Neural progenitor cell (in vitro differentiated cells): Measurements from ENCODE around the gene SCUBE3. TPM values are rescaled to one million over a fixed set of nuclear protein-coding genes. Genes with fewer than 3 reads are reported as not detected.

Experiments
- DNase-seq: peaks from one replicate; pipeline ENCODE4 v3.0.0-alpha.2; 2016; ENCODE audit warnings: low spot score
- H2AFZ ChIP-seq: fragments of 200-600 bp; sonication (generic); replicated peaks from 2 replicates; pipeline ENCODE4 v1.6.1; 2016; ENCODE audit warnings: antibody characterized with exemption
- H3F3A ChIP-seq: fragments of 200-600 bp; sonication (generic); 2 replicates; pipeline ENCODE4 v1.6.1; 2016; ENCODE audit warnings: antibody characterized with exemption, low read depth
- H3K27ac ChIP-seq: fragments of 200-600 bp; sonication (generic); 2 replicates; pipeline ENCODE4 v1.5.1; 2016; ENCODE audit warnings: mild to moderate bottlenecking
- H3K27me3 ChIP-seq: fragments of 200-600 bp; sonication (generic); 2 replicates; pipeline ENCODE4 v1.6.1; 2016; ENCODE audit warnings: mild to moderate bottlenecking, moderate library complexity
- H3K36me3 ChIP-seq: fragments of 200-600 bp; sonication (generic); 2 replicates; pipeline ENCODE4 v1.5.1; 2016
- H3K4me1 ChIP-seq: fragments of 200-600 bp; sonication (generic); 2 replicates; pipeline ENCODE4 v1.6.1; 2016; ENCODE audit warnings: mixed run types
- H3K4me2 ChIP-seq: fragments of 200-600 bp; sonication (generic); 2 replicates; pipeline ENCODE4 v1.6.1; 2016
- H3K4me3 ChIP-seq: fragments of 200-600 bp; sonication (generic); 2 replicates; pipeline ENCODE4 v1.5.1; 2016
- H3K79me2 ChIP-seq: fragments of 200-600 bp; sonication (generic); 2 replicates; pipeline ENCODE4 v1.6.1; 2016; ENCODE audit warnings: low read depth
- H3K9ac ChIP-seq: fragments of 200-600 bp; sonication (generic); 2 replicates; pipeline ENCODE4 v1.6.1; 2016
- H3K9me3 ChIP-seq: fragments of 200-600 bp; sonication (generic); 2 replicates; pipeline ENCODE4 v1.5.1; 2016; ENCODE audit warnings: low read depth
- H4K20me1 ChIP-seq: fragments of 200-600 bp; sonication (generic); 2 replicates; pipeline ENCODE4 v1.6.1; 2016; ENCODE audit warnings: low read depth
- H3K27ac Mint-ChIP-seq: 3 replicates; pipeline ENCODE4 v1.8.0; 2021; ENCODE audit warnings: mixed read lengths
- H3K27me3 Mint-ChIP-seq: 2 replicates; pipeline ENCODE4 v1.8.0; 2022; ENCODE audit warnings: low read depth, mild to moderate bottlenecking, inconsistent platforms, moderate library complexity, mixed read lengths; ENCODE audit not compliant: insufficient read depth
- H3K36me3 Mint-ChIP-seq: 3 replicates; pipeline ENCODE4 v1.8.0; 2021; ENCODE audit warnings: mixed read lengths
- H3K4me1 Mint-ChIP-seq: 3 replicates; pipeline ENCODE4 v1.8.0; 2021; ENCODE audit warnings: mixed read lengths
- H3K4me3 Mint-ChIP-seq: 3 replicates; pipeline ENCODE4 v1.8.0; 2021; ENCODE audit warnings: mild to moderate bottlenecking, moderate library complexity, mixed read lengths
- H3K9me3 Mint-ChIP-seq: 3 replicates; pipeline ENCODE4 v1.8.0; 2020; ENCODE audit warnings: mixed read lengths
- EZH2 ChIP-seq: fragments of 200-600 bp; sonication (generic); IDR thresholded peaks from 2 replicates; pipeline ENCODE4 v1.6.1; 2017; ENCODE audit warnings: antibody characterized with exemption, mild to moderate bottlenecking, moderate library complexity
- EZH2phosphoT487 ChIP-seq: fragments of 200-600 bp; sonication (generic); IDR thresholded peaks from 2 replicates; pipeline ENCODE4 v1.6.1; 2017; ENCODE audit warnings: antibody characterized with exemption
- total RNA-seq: library from RNA; depleted of rRNA; stranded (reverse); fragments of >200 nt; gene quantifications from 2 replicates; pipeline ENCODE4 v1.2.3, GENCODE V29; 2015; ENCODE audit warnings: low replicate concordance
- TF ChIP-seq, protein P1 (sequence below): fragments of 200-600 bp; sonication (generic); IDR thresholded peaks from 2 replicates; pipeline ENCODE4 v1.5.1; 2017; ENCODE audit warnings: antibody characterized with exemption, mild to moderate bottlenecking

The SCUBE3 gene
- total RNA-seq, 1 donor from 2014 or later = 11.4 TPM

DNA sequence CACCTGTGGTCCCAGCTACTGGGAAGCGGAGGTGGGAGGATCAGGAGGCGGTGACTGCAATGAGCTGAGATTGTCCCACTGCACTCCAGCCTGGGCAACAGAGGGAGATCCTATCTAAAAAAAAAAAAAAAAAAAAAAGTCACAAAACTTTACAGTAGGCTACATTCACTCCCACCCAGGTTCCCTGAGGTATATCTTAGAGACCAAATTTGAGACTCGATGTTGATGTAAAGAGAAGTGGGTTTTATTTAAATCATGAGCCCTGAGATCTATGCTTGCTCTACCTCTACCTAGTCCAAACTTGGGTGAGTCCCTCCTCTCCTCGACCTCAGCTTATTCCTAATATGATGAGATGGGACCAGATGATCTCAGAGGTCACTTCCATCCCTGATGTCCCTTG lies 75.1 kb downstream of the SCUBE3 start:
- TF ChIP-seq EZH2 (no peak), EZH2phosphoT487 (no peak)
- TF ChIP-seq, protein P1, sequence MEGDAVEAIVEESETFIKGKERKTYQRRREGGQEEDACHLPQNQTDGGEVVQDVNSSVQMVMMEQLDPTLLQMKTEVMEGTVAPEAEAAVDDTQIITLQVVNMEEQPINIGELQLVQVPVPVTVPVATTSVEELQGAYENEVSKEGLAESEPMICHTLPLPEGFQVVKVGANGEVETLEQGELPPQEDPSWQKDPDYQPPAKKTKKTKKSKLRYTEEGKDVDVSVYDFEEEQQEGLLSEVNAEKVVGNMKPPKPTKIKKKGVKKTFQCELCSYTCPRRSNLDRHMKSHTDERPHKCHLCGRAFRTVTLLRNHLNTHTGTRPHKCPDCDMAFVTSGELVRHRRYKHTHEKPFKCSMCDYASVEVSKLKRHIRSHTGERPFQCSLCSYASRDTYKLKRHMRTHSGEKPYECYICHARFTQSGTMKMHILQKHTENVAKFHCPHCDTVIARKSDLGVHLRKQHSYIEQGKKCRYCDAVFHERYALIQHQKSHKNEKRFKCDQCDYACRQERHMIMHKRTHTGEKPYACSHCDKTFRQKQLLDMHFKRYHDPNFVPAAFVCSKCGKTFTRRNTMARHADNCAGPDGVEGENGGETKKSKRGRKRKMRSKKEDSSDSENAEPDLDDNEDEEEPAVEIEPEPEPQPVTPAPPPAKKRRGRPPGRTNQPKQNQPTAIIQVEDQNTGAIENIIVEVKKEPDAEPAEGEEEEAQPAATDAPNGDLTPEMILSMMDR = no peak
- H3K9me3 Mint-ChIP-seq = no peaks in the 10 kb centered on the region

DNA sequence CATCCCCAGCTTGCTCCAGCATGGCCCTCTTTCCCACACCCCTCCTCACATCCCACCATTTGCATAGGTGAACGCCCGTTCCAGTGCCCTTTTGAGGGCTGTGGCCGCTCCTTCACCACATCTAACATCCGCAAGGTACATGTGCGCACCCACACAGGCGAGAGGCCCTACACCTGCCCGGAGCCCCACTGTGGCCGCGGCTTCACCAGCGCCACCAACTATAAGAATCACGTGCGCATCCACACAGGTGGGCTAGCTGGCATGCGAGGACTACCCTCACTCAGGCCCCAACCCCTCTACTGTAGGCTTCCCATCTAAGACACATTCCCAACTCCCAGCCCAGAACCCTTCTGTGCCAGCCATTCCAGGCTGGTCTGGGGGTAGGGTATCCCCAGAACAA lies 77.7 kb downstream of the SCUBE3 start:
- Histone ChIP-seq H3K27ac (no peak overlapping the region), H3K4me2 (no peak overlapping the region), H3K79me2 (no peaks in the 10 kb centered on the region), H3K4me3 (no peak overlapping the region), H3K9ac (no peak overlapping the region), H4K20me1 (no peaks in the 10 kb centered on the region), H3K9me3 (no peaks in the 10 kb centered on the region), H3K4me1 (no peaks in the 10 kb centered on the region), H2AFZ (no peak overlapping the region), H3K27me3 (no peaks in the 10 kb centered on the region), H3K36me3 (no peaks in the 10 kb centered on the region), H3F3A (no peaks in the 10 kb centered on the region)
- Mint-ChIP-seq H3K4me1 (peaks cover 7% of the 10 kb centered on the region), H3K27ac (no peak overlapping the region), H3K9me3 (no peaks in the 10 kb centered on the region), H3K36me3 (peaks cover 19% of the 10 kb centered on the region), H3K27me3 (peaks cover 2% of the 10 kb centered on the region), H3K4me3 (no peak overlapping the region)
- TF ChIP-seq, protein P1 = no peak
- TF ChIP-seq EZH2phosphoT487 = no peak
- no peak for TF ChIP-seq EZH2
- DNase-seq = no peak

More for the DNA sequence above, 75.1 kb downstream of the SCUBE3 start:
- H3K4me2 ChIP-seq = no peak overlapping the region
- H3K79me2 ChIP-seq = no peaks in the 10 kb centered on the region
- no peaks in the 10 kb centered on the region for H3K27me3 ChIP-seq
- no peaks in the 10 kb centered on the region for H3K4me1 ChIP-seq
- no peak for DNase-seq
- no peaks in the 10 kb centered on the region for H4K20me1 ChIP-seq
- Mint-ChIP-seq H3K27ac (no peak overlapping the region), H3K4me1 (peaks cover 7% of the 10 kb centered on the region), H3K27me3 (no peaks in the 10 kb centered on the region), H3K36me3 (peaks cover 21% of the 10 kb centered on the region), H3K4me3 (peak overlapping the region; percentile 51)
- no peak overlapping the region for H3K27ac ChIP-seq
- H3F3A ChIP-seq = no peaks in the 10 kb centered on the region
- no peak overlapping the region for H3K9ac ChIP-seq
- H3K9me3 ChIP-seq = no peaks in the 10 kb centered on the region
- no peaks in the 10 kb centered on the region for H3K36me3 ChIP-seq
- H2AFZ ChIP-seq = no peak overlapping the region
- H3K4me3 ChIP-seq = no peak overlapping the region

DNA sequence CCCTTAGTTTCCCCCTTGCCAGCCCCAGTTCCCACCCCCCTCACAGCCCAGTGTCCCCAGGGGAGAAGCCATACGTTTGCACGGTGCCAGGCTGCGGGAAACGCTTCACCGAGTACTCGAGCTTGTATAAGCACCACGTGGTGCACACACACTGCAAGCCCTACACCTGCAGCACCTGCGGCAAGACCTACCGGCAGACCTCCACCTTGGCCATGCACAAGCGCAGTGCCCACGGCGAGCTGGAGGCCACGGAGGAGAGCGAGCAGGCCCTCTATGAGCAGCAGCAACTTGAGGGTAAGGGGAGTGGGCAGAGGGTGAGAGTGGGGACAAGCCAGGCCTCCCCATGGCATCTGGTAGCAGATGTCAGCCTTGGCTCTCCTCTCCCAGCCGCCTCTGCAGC lies 78.7 kb downstream of the SCUBE3 start:
- Mint-ChIP-seq H3K9me3 (no peaks in the 10 kb centered on the region), H3K4me1 (peaks cover 4% of the 10 kb centered on the region)
- no peak for TF ChIP-seq EZH2phosphoT487
- TF ChIP-seq EZH2 = no peak
- TF ChIP-seq, protein P1 = no peak

More for the DNA sequence above, 78.7 kb downstream of the SCUBE3 start:
- no peaks in the 10 kb centered on the region for H3K27me3 ChIP-seq
- peaks cover 2% of the 10 kb centered on the region for H3K27me3 Mint-ChIP-seq
- H2AFZ ChIP-seq = no peak overlapping the region
- no peaks in the 10 kb centered on the region for H3K79me2 ChIP-seq
- H4K20me1 ChIP-seq = no peaks in the 10 kb centered on the region
- no peak overlapping the region for H3K4me2 ChIP-seq
- no peaks in the 10 kb centered on the region for H3K4me1 ChIP-seq
- no peak overlapping the region for H3K4me3 ChIP-seq
- H3K27ac ChIP-seq = no peak overlapping the region
- DNase-seq = no peak
- no peaks in the 10 kb centered on the region for H3F3A ChIP-seq
- H3K9me3 ChIP-seq = no peaks in the 10 kb centered on the region
- peaks cover 19% of the 10 kb centered on the region for H3K36me3 Mint-ChIP-seq
- H3K36me3 ChIP-seq = no peaks in the 10 kb centered on the region
- H3K27ac Mint-ChIP-seq = no peak overlapping the region
- no peak overlapping the region for H3K9ac ChIP-seq
- no peak overlapping the region for H3K4me3 Mint-ChIP-seq
